ENCODE measurements around the gene NHS.

The NHS gene

GRCh38 chrX:17496407-17496806 lies 121.4 kb downstream of the NHS start:
- Histone ChIP-seq H3F3A (ENCODE audit: insufficient read depth, low read length) (no peaks in the 10 kb centered on the region), H4K20me1 (ENCODE audit: insufficient read depth, low read length) (no peaks in the 10 kb centered on the region), H2AFZ (ENCODE audit: low read length) (no peak overlapping the region), H3K9ac (ENCODE audit: low read length) (no peak overlapping the region), H3K4me2 (ENCODE audit: low read length) (no peak overlapping the region), H3K27ac (ENCODE audit: low read depth, low read length, poor library complexity, severe bottlenecking) (no peak overlapping the region), H3K9me2 (ENCODE audit: low read depth, low read length) (no peaks in the 10 kb centered on the region), H3K4me3 (ENCODE audit: low read depth, low read length, poor library complexity, severe bottlenecking) (no peak overlapping the region), H3K36me3 (ENCODE audit: insufficient read depth, low read length) (no peaks in the 10 kb centered on the region), H3K9me3 (ENCODE audit: low read length) (no peaks in the 10 kb centered on the region), H3K79me2 (ENCODE audit: insufficient read depth, low read length) (no peaks in the 10 kb centered on the region), H3K4me1 (ENCODE audit: insufficient read depth, low read length, severe bottlenecking) (no peaks in the 10 kb centered on the region), H3K27me3 (ENCODE audit: insufficient read depth, low read length) (no peaks in the 10 kb centered on the region)
- TF ChIP-seq, protein P1, sequence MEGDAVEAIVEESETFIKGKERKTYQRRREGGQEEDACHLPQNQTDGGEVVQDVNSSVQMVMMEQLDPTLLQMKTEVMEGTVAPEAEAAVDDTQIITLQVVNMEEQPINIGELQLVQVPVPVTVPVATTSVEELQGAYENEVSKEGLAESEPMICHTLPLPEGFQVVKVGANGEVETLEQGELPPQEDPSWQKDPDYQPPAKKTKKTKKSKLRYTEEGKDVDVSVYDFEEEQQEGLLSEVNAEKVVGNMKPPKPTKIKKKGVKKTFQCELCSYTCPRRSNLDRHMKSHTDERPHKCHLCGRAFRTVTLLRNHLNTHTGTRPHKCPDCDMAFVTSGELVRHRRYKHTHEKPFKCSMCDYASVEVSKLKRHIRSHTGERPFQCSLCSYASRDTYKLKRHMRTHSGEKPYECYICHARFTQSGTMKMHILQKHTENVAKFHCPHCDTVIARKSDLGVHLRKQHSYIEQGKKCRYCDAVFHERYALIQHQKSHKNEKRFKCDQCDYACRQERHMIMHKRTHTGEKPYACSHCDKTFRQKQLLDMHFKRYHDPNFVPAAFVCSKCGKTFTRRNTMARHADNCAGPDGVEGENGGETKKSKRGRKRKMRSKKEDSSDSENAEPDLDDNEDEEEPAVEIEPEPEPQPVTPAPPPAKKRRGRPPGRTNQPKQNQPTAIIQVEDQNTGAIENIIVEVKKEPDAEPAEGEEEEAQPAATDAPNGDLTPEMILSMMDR (IDR thresholded peaks at IDR 0.05; ENCODE audit: low read length), result no peak
- no peak for TF ChIP-seq EZH2 (IDR thresholded peaks at IDR 0.05; ENCODE audit: borderline replicate concordance, low read length)

GRCh38 chrX:17497193-17497592 lies 122.2 kb downstream of the NHS start:
- Histone ChIP-seq H3F3A (ENCODE audit: insufficient read depth, low read length) (no peaks in the 10 kb centered on the region), H2AFZ (ENCODE audit: low read length) (no peak overlapping the region), H3K4me3 (ENCODE audit: low read depth, low read length, poor library complexity, severe bottlenecking) (no peak overlapping the region), H4K20me1 (ENCODE audit: insufficient read depth, low read length) (no peaks in the 10 kb centered on the region), H3K9me3 (ENCODE audit: low read length) (no peaks in the 10 kb centered on the region), H3K9me2 (ENCODE audit: low read depth, low read length) (no peaks in the 10 kb centered on the region), H3K79me2 (ENCODE audit: insufficient read depth, low read length) (no peaks in the 10 kb centered on the region), H3K27me3 (ENCODE audit: insufficient read depth, low read length) (no peaks in the 10 kb centered on the region), H3K9ac (ENCODE audit: low read length) (no peak overlapping the region), H3K27ac (ENCODE audit: low read depth, low read length, poor library complexity, severe bottlenecking) (no peak overlapping the region), H3K4me2 (ENCODE audit: low read length) (no peak overlapping the region), H3K4me1 (ENCODE audit: insufficient read depth, low read length, severe bottlenecking) (no peaks in the 10 kb centered on the region), H3K36me3 (ENCODE audit: insufficient read depth, low read length) (no peaks in the 10 kb centered on the region)
- TF ChIP-seq EZH2 (IDR thresholded peaks at IDR 0.05; ENCODE audit: borderline replicate concordance, low read length), result no peak
- TF ChIP-seq, protein P1 (IDR thresholded peaks at IDR 0.05; ENCODE audit: low read length), result no peak

DNA sequence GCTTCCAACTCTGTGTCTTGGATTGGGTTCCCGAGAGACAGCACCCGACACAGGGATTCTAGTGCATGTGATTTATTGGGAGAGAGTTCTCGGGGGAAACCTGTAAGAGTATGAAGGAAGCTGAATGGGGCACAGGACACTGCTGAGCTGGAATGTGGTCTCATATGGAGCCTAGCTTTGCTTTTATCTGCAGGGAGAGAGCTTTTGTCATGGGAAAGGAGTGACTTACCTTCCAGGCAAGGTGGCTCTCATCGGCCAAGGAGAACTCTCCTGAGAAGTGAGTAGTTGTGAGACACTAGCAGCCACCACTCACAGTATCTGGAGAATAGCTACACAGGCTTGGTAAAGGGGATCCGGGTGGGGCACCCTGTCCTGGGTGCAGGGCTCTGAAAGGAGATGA lies 124.5 kb downstream of the NHS start:
- Histone ChIP-seq H3K27ac (ENCODE audit: low read depth, low read length, poor library complexity, severe bottlenecking) (no peak overlapping the region), H3K9ac (ENCODE audit: low read length) (no peak overlapping the region), H3K79me2 (ENCODE audit: insufficient read depth, low read length) (no peaks in the 10 kb centered on the region), H3K4me2 (ENCODE audit: low read length) (no peak overlapping the region), H3K9me2 (ENCODE audit: low read depth, low read length) (no peaks in the 10 kb centered on the region), H4K20me1 (ENCODE audit: insufficient read depth, low read length) (no peaks in the 10 kb centered on the region), H3F3A (ENCODE audit: insufficient read depth, low read length) (no peaks in the 10 kb centered on the region), H3K4me1 (ENCODE audit: insufficient read depth, low read length, severe bottlenecking) (no peaks in the 10 kb centered on the region), H2AFZ (ENCODE audit: low read length) (no peak overlapping the region), H3K27me3 (ENCODE audit: insufficient read depth, low read length) (no peaks in the 10 kb centered on the region), H3K36me3 (ENCODE audit: insufficient read depth, low read length) (no peaks in the 10 kb centered on the region), H3K4me3 (ENCODE audit: low read depth, low read length, poor library complexity, severe bottlenecking) (no peak overlapping the region), H3K9me3 (ENCODE audit: low read length) (no peaks in the 10 kb centered on the region)
- no peak for TF ChIP-seq EZH2 (IDR thresholded peaks at IDR 0.05; ENCODE audit: borderline replicate concordance, low read length)
- TF ChIP-seq, protein P1 (IDR thresholded peaks at IDR 0.05; ENCODE audit: low read length), result no peak

Measured in OCI-LY1 (cell line).